HuH-7 (cell line): Measurements from ENCODE around the gene SDCBP2.
"Not testable (repeated sequence)": the region's sequence is repeated elsewhere in the genome, so short reads cannot be mapped to it uniquely, and the experiment has no call there.

ENCODE experiments used
- DNase-seq: peaks from one replicate; pipeline ENCODE4 v3.0.0; 2011; ENCODE audit warnings: low spot score

The SDCBP2 gene

DNA sequence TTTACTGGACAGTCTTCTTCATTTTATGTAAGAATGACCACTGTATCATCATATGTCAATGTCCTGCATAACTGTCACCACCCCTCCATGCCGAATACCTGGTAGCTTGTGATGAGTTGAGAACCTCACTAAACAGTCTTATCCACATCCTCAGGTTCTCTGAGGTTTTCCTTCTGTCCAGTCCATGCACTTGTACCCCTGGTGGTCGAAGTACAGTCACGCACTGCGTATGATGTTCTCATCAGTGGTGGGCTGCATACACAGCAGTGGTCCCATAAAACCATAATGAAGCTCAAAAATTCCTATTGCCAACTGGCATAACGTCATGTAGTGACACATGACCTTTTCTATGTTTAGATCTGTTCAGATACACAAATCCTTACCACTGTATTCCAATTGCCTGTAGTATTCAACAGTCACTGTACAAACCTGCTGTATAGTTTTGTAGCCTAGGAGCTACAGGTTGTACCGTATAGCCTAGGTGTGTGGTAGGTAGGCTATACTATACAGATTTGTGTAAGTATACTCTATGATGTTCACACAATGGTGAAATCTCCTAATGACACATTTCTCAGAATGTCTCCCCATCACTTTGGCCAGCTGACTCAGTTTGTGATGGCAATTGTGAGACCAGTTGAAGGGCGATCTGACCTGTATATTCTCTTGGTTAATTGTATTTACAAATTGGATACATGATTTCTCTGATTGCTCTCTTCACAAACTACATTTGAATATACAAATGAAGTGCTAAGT, 31.3 kb upstream of the SDCBP2 start:
- no peak for DNase-seq

- no peak for DNase-seq
Measured at GRCh38 chr20:1357921-1358671, 29.2 kb upstream of the SDCBP2 start.

DNA sequence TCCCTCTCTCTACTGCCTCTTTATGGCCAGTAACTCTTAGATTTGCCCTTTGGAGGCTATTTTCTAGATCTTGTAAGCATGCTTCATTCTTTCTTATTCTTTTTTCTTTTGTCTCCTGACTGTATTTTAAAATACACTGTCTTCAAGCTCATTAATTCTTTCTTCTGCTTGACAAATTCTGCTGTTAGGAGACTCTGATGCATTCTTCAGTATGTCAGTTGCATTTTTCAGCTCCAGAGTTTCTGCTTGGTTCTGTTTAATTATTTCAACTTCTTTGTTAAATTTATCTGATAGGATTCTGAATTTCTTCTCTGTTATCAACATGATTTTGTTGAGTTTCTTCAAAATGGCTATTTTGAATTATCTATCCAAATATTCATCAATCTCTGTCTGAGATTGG, 25.0 kb upstream of the SDCBP2 start:
- DNase-seq: no peak

DNA sequence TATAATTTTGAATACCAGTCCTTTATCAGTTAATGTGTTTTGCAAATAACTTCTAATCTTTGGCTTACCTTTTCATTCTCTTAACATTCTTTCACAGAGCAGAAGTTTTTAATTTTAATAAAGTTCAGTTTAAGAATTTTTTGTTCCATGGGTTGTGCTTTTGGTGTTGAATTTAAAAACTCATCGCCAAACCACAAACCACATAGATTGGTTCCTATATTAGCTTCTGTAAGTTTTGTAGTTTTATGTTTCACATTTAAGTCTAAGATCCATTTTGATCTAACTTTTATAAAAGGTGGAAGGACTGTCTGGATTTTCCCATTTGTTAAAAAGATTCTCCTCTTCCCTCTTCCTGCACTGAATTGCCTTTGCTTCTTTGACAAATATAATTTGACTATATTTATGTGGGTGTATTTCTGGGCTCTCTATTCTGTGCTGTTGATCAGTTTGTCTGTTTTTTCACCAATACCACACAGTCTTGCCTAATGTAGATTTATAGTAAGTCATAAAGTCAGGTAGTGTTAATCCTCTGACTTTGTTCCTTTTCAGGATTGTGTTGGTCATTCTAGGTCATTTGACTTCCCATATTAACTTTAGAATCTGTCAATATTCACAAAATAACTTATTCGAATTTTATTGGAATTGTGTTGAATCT, 17.5 kb upstream of the SDCBP2 start:
- DNase-seq: no peak

GRCh38 chr20:1345756-1346093, 16.8 kb upstream of the SDCBP2 start:
- DNase-seq: no peak

- no peak for DNase-seq
Measured at GRCh38 chr20:1345030-1345755, 16.3 kb upstream of the SDCBP2 start.

GRCh38 chr20:1343446-1344124, 14.6 kb upstream of the SDCBP2 start:
- DNase-seq: not testable (repeated sequence)

DNA sequence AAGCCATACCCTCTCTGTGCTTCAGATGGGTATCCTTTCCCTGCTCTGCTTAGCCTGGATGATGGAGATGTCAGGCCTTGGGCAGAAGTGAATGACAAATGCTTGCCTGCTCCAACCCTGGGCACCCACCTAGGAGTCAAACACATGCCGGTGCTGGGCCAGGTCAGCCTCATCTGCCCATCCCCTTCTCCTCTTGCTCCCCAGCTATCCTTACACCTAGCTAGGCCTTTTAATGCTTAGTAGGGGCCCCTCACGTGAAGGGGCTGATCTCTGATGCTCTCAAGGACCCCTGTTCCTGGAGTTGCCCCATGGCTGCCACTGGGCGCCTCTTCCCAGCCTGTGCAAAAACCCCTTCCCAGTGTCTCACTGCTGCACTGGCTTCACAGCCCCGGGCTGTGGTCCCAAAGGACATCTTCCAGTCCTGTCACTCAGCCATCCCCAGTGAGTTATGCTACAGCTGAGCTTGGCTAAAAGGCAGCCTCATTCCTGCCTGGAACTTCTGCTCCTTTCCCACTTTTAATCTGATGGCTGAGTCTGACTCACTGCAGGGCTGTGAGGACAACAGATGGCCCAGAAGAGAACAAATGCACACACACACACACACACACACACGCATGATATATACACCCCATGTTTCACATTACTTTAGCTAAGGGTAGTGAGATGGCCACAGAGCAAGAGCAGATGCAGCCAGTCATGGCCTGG, 12.8 kb upstream of the SDCBP2 start:
- DNase-seq: no peak

- no peak for DNase-seq
Measured at GRCh38 chr20:1338801-1339200, 9.9 kb upstream of the SDCBP2 start.

DNA sequence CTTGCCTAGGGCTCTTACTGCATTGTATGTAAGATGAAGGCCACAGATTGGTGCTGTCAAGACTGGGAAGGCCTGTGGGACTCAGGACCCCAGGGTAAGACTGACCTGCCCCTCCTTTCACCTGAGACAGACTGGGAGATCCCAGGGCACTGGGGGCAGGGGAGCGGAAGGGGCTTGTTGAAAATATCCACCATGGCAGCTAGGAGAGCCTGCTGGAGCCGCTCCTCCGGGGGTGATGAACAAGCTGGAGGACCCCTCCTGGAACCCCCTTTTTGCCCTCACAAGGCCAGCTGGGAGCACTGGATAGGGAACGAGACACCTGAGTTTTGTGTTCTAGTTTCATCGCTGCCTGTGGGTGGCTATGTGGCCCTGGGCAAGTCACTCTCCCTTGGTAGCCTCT, 9.2 kb upstream of the SDCBP2 start:
- no peak for DNase-seq

- DNase-seq: no peak
Measured at GRCh38 chr20:1337441-1337840, 8.5 kb upstream of the SDCBP2 start.

DNA sequence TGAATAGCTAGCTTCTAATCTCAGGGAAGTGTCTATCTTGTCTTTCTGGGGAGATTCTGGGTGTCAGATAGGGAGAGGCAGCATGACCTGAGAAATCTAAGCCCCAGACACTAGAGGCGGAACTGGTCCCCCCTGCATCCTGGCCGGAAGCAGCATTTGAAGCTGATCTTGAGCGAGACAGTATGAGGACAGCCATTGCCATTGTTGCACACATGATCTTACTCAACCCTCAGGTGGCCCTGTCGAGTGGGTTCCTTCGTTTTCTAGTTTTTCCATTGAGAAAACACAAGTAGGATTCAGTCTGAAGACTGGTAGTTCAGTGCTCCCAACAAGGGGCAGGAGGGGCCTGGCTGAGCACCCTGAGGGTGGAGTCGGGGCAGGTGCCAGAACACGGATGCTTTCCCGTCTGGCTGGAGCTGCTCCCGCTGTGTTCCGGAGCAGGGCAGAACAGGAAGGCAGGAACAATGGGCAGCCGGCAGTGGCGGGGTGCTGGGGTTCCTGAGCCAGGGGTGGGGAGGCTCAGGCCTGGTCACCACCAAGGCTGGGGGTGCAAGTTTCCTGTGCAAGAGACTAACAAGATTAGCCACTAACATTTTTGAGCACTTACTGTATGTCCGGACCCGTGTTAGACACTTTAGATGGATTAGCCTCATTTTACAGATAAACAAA, 7.9 kb upstream of the SDCBP2 start:
- no peak for DNase-seq

DNA sequence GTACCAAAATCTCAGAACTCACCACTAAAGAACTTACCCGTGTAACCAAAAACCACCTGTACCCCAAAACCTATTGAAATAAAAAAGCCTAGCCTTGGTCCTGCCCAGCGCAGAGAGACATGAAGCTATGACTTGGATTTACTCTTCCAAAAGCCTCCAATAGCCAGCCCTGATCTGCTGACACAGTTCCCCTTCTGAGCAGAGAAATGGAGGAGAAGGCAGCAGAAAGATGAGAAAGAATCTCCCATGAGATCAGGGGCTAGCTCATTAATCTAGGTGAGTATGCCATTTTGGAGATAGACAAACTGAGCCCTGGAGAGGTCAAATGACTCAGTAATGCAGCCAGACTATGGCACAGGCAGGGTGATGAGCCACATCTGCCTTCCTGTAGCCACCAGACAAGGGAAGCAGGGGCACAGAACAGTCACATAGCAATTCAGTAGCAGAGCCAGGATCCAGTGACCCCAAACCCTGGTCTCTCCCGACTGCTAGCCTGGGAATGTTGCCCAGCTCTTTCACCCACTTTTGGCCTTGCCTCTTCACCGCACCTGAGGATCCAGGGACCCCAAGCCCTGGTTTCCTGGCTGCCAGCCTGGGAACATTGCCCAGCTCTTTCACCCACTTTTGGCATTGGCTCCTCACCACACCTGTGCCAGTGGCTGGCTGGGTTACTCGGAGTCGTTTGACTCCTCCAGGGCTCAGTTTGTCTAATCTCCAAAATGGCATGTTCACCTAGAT, 7.2 kb upstream of the SDCBP2 start:
- DNase-seq: no peak

DNA sequence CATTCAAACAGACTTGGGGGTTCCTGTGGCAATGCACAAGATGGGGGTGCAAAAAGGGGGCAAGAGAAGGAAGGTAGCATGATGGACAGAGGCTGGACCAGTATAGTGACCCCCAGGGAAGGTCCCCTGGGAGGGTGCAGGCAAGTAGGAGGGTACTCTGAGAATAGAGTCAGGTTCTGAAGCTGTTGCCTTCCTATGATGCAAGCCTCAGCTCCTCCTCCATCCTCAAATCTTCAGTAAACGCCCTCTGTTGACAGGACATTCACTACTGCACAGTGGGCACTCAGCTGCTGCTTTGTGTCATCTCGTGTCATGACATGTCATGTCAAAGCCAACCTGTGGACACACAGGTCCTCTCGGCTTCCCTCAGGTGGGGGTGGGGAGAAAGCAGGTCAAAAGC, 5.8 kb upstream of the SDCBP2 start:
- DNase-seq: no peak

GRCh38 chr20:1334370-1334731, 5.4 kb upstream of the SDCBP2 start:
- no peak for DNase-seq

- DNase-seq: peak; percentile 11
Measured at GRCh38 chr20:1333462-1334369, 4.8 kb upstream of the SDCBP2 start.

- DNase-seq: peak; percentile 1
Measured at GRCh38 chr20:1332749-1333300, 3.9 kb upstream of the SDCBP2 start.

DNA sequence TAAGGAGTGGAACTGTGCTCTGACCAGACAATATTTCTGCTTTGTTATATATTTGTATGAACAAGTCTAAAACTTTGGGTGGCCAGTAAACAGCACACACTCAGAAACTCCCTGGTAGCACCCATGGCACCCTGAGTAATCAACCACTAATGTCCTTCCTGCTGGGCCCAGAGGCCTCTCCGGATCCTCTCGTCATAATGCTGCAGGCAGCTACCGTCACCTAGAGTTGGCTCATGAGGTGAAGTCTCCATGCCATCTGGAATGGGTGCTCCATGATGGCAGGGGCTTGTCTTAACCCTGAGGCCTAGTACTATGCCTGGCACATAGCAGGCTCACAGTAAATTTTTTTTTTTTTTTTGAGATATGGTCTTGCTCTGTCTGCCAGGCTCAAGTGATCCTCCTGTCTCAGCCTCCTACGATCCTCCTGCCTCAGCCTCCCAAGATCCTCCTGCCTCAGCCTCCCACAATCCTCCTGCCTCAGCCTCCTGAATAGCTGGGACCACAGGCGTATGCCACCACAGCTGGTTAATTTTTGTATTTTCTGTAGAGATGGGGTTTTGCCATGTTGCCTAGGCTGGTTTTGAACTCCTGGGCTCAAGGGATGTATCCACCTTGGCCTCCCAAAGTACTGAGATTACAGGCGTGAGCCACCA, 3.0 kb upstream of the SDCBP2 start:
- no peak for DNase-seq
